Thyroid gland (tissue), 4 donors: ENCODE data around the gene ATP7B. TPM values are rescaled to one million over a fixed set of nuclear protein-coding genes. Genes with fewer than 3 reads are reported as not detected.

ENCODE experiments used
- DNase-seq, 2 donors: peaks; one replicate each; pipeline ENCODE4 v3.0.0-alpha.2; 2019
- H3K27ac ChIP-seq, 3 donors: fragments of 200-600 bp; sonication (generic); 1 replicate in 2 of 3; 2 replicates in 1 of 3; pipeline ENCODE4 v1.5.1; 2016 to 2019; ENCODE audit warnings: mild to moderate bottlenecking in 1 of 3, moderate library complexity in 1 of 3
- H3K27me3 ChIP-seq: fragments of 200-600 bp; sonication (generic); one replicate; pipeline ENCODE4 v1.5.1; 2019
- H3K36me3 ChIP-seq, 2 donors: fragments of 200-600 bp; sonication (generic); one replicate each; pipeline ENCODE4 v1.5.1; 2016 to 2019
- H3K4me1 ChIP-seq, 2 donors: fragments of 200-600 bp; sonication (generic); one replicate each; pipeline ENCODE4 v1.5.1; 2017 to 2019
- H3K4me3 ChIP-seq, 3 donors: fragments of 200-600 bp; sonication (generic); replicated peaks in 1 of 3; 1 replicate in 2 of 3; 2 replicates in 1 of 3; pipeline ENCODE4 v1.5.1; 2016; ENCODE audit warnings: mild to moderate bottlenecking in 1 of 3
- H3K9me3 ChIP-seq: fragments of 200-600 bp; sonication (generic); one replicate; pipeline ENCODE4 v1.5.1; 2017
- POLR2A ChIP-seq, 2 donors: fragments of 450-650 bp; IDR thresholded peaks; one replicate each; pipeline ENCODE4 v1.6.1; 2017; ENCODE audit warnings: antibody characterized with exemption in 2 of 2, mild to moderate bottlenecking in 2 of 2, moderate library complexity in 1 of 2
- WGBS, 2 donors: methylation state at CpG; one replicate each; pipeline ENCODE4 v1.1.5; 2017; 5-methylcytosine and 5-hydroxymethylcytosine counted together
- intact Hi-C: fragments of 100-400 bp; cut with DNase I; formaldehyde crosslinking; loops from one replicate; pipeline ENCODE4 v1.15.1; 2023
- total RNA-seq, 4 donors: library from RNA; depleted of rRNA; stranded (reverse); fragments of >200 nt; gene quantifications; one replicate each; pipeline ENCODE4 v1.2.3, GENCODE V29; 2016
- TF ChIP-seq, protein P1 (sequence below), 6 experiments: fragments of 200-600 bp in 3 of 6; fragments of 450-650 bp in 3 of 6; sonication (generic) in 3 of 6; IDR thresholded peaks; one replicate each; pipeline ENCODE4 v1.5.1; 2016 to 2019; ENCODE audit warnings: antibody characterized with exemption in 6 of 6, mild to moderate bottlenecking in 2 of 6, inconsistent platforms in 1 of 6, moderate library complexity in 1 of 6

ATP7B gene
- total RNA-seq, 4 donors from 2014 or later, result 3.8 to 10.1 (median 5.6) TPM

DNA sequence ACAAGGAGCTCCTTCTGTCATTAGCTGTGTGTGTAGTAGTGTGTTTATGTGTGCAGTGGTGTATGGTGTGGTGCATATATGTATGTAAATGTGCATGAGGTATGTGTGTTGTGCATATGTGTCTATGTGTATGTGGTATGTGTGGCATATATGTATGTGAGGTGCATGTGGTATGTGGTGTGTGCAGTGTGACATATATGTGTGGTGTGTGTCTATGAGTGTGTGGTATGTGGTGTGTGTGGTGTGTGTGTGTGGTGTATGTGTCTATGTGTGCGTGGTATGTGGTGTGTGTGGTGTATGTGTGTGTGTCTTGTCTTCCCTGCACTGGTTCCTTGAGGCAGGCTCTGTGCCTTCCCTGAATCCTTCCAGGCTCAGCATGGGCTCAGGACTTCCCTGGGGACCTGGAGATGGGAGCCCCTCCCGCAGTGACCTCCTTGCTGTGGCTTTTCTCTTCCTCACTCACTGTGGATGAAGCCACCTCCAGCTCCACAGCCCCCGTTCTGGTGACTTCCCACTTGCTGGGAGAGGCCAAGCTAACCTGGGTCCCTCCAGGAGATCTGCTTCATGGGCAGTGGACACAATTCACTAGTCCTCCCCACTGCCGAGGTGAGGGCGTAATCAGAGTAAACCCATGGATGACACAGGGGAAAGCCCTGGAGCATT is 85.3 kb downstream of the ATP7B start:
- no peak for DNase-seq
- TF ChIP-seq, protein P1, sequence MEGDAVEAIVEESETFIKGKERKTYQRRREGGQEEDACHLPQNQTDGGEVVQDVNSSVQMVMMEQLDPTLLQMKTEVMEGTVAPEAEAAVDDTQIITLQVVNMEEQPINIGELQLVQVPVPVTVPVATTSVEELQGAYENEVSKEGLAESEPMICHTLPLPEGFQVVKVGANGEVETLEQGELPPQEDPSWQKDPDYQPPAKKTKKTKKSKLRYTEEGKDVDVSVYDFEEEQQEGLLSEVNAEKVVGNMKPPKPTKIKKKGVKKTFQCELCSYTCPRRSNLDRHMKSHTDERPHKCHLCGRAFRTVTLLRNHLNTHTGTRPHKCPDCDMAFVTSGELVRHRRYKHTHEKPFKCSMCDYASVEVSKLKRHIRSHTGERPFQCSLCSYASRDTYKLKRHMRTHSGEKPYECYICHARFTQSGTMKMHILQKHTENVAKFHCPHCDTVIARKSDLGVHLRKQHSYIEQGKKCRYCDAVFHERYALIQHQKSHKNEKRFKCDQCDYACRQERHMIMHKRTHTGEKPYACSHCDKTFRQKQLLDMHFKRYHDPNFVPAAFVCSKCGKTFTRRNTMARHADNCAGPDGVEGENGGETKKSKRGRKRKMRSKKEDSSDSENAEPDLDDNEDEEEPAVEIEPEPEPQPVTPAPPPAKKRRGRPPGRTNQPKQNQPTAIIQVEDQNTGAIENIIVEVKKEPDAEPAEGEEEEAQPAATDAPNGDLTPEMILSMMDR (IDR thresholded peaks at IDR 0.05), result no peak
- no peak for TF ChIP-seq POLR2A (IDR thresholded peaks at IDR 0.05)
- intact Hi-C loops, result no loop called here
- Histone ChIP-seq H3K9me3 (no peaks in the 10 kb centered on the region), H3K36me3 (no peaks in the 10 kb centered on the region), H3K27me3 (no peaks in the 10 kb centered on the region), H3K4me3 (no peak overlapping the region), H3K27ac (no peak overlapping the region), H3K4me1 (no peaks in the 10 kb centered on the region)
- 72 to 80% methylated on average over 5 of the region's 5 CpGs for WGBS, 2 donors

DNA sequence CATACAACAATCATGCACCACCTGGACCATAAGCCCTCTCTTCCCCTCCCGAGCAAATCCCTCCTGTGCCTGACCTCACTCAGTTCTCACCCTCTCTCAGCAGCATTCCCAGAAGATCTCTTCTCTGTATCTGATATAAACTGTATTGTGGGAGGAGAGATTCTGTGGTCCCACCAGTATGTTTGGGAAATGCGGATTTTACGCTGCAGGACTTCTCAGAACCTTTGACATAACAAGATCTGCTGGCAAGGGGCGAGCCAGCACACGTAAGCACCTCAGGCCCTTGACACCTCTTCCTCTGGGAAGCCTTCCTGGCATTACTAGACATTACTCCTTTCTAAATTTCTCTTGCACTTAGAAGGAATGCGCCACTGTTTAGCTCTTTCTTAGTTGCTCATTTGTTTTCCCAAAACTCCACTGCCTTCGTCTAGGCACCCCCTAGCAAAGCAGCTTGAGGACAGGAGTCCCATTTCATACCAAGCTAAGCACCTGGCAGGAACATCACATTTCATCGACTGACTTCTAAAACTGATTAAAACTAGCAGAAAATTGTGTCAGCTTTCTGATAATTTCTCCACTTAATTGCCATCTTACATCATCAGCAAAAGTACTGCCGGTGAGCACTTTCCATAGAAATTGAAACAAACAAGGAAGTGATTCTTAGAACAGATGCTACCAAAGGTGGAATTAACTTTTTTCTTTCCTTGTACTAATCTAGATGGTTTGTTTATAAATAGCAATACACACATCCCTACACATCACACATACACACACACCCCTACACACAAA is 86.3 kb downstream of the ATP7B start:
- Histone ChIP-seq H3K9me3 (no peaks in the 10 kb centered on the region), H3K4me3 (no peak overlapping the region), H3K27ac (no peak overlapping the region), H3K36me3 (no peaks in the 10 kb centered on the region), H3K4me1 (no peaks in the 10 kb centered on the region), H3K27me3 (no peaks in the 10 kb centered on the region)
- no peak for DNase-seq
- 88 to 91% methylated on average over 9 of the region's 9 CpGs for WGBS, 2 donors
- no peak for TF ChIP-seq POLR2A (IDR thresholded peaks at IDR 0.05)
- intact Hi-C loops, result no loop called here

DNA sequence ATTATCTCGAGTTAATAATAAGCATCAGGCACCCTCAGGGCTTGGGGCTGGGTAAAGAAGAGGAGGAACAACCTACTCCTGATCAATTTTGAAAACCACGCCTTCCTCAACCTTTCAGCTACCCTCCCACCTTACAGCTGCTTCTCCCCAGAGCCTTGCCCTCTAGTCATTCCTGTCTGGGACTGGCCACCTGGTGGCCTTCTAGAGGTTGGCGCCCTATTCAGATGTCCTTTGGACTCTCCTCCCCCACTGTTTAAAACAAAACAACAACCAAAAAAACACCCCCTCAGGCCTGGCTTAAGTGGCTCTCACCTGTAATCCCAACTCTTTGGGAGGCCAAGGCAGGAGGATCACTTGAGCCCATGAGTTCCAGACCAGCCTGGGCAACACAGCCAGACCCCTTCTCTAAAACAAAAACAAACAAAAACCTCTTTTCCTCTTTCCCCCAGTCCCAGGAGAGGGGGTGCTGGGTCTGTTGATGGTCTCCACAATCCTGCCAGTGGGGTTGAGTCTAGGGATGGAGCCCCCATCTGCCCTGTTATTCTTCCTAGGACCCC is 87.2 kb downstream of the ATP7B start:
- no peaks in the 10 kb centered on the region for H3K27me3 ChIP-seq
- H3K4me1 ChIP-seq, result no peaks in the 10 kb centered on the region
- no peak for DNase-seq
- intact Hi-C loops, result no loop called here
- no peaks in the 10 kb centered on the region for H3K9me3 ChIP-seq
- WGBS, 2 donors, result 92 to 96% methylated on average over 3 of the region's 3 CpGs
- TF ChIP-seq POLR2A (IDR thresholded peaks at IDR 0.05), result no peak
- TF ChIP-seq, protein P1 (IDR thresholded peaks at IDR 0.05), result no peak
- H3K36me3 ChIP-seq, result no peaks in the 10 kb centered on the region
- no peak overlapping the region for H3K4me3 ChIP-seq
- no peak overlapping the region for H3K27ac ChIP-seq

DNA sequence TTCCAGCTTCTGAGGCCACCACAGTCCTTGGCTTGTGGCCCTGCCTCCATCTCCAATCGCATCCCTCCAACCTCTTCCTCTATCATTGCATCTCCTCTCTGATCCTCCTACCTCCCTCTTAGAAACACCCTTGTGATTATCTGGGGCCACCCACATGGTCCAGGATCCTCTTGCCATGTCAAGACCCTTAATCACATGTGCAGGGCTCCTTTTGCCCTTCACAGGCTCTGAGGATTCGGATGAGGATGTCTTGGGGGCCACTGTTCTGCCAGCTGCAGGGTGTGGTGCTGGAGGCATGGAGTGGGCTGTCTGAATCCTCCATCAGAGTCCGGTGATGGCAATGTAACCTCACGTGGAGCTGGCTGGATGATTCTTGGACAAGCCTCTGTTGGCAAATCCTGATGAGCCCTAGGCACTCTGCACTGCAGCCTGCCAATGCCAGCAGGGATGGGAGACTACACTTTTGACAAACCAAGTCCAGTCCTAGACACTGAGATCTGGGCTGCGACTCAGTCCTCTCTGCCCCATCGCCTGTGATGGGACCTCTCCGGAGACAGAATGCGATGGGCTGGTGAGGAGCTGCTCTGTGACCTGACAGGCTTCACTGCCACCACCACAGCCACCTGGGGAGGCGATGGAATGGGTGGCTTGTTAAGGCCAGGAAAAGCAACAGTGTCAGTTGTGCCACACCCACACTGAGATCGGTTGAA is 88.3 kb downstream of the ATP7B start:
- intact Hi-C loops, result no loop called here
- no peaks in the 10 kb centered on the region for H3K9me3 ChIP-seq
- TF ChIP-seq, protein P1 (IDR thresholded peaks at IDR 0.05), result no peak
- TF ChIP-seq POLR2A (IDR thresholded peaks at IDR 0.05), result no peak
- no peaks in the 10 kb centered on the region for H3K4me1 ChIP-seq
- 90 to 93% methylated on average over 9 to 10 of the region's 10 CpGs for WGBS, 2 donors
- H3K4me3 ChIP-seq, result no peak overlapping the region
- H3K36me3 ChIP-seq, result no peaks in the 10 kb centered on the region
- DNase-seq, result no peak
- no peak overlapping the region for H3K27ac ChIP-seq
- H3K27me3 ChIP-seq, result no peaks in the 10 kb centered on the region
